Measurements from ENCODE around the gene LIMCH1.
"Not testable (repeated sequence)": the region's sequence is repeated elsewhere in the genome, so short reads cannot be mapped to it uniquely, and the experiment has no call there.

LIMCH1 gene

DNA sequence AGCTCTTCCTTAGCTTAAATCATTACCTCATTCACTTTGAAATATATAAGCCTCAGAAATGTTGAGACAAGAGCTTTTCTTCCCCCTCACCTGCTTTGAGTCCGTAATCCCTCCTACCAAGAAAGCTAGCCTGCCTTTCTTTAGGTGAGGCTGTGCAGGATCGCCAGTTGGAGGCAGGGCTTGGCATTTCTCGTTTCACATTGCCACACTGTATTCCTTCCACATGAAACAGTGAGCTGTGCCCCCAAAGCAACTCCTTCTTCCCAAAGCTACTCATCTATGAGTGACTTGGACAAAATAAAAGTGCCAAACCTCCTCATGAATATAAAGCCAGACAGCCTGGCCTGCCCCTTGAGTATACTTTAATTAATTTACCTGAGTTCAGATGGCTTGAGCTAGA lies 86.8 kb downstream of the LIMCH1 start:
- H3K4me1 Mint-ChIP-seq, result no peaks in the 10 kb centered on the region
- H3K27ac Mint-ChIP-seq, result no peak overlapping the region

DNA sequence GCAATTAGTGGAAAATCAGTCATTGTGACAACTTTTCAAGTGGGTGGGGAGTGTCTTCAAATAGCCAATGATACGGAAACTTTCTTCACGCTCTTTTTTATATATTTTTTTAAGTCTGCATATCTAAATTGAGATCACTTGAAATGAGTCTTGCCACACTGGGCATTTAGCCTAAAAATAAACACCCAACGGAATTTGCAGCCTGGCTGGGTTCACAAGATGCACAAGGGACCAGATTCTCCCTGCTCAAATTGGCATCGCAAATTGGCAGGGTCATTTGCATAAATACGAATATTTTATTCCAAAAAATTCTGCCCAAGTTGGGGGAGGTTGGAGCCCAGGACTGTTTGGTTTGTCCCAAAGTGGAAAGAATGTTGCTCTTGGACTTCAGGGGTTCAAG lies 87.6 kb downstream of the LIMCH1 start:
- no peaks in the 10 kb centered on the region for H3K9me3 Mint-ChIP-seq
- no peak for DNase-seq (ENCODE audit: low spot score in 2 of 2)
- no peak overlapping the region for H3K4me3 Mint-ChIP-seq
- no peaks in the 10 kb centered on the region for H3K4me1 Mint-ChIP-seq
- no peak for ATAC-seq
- no peaks in the 10 kb centered on the region for H3K36me3 Mint-ChIP-seq
- no peak overlapping the region for H3K27ac Mint-ChIP-seq

More for the DNA sequence above, 86.8 kb downstream of the LIMCH1 start:
- Mint-ChIP-seq H3K36me3 (no peaks in the 10 kb centered on the region), H3K4me3 (no peak overlapping the region), H3K9me3 (no peaks in the 10 kb centered on the region)
- ATAC-seq (no peak), DNase-seq (ENCODE audit: low spot score in 2 of 2) (no peak)

DNA sequence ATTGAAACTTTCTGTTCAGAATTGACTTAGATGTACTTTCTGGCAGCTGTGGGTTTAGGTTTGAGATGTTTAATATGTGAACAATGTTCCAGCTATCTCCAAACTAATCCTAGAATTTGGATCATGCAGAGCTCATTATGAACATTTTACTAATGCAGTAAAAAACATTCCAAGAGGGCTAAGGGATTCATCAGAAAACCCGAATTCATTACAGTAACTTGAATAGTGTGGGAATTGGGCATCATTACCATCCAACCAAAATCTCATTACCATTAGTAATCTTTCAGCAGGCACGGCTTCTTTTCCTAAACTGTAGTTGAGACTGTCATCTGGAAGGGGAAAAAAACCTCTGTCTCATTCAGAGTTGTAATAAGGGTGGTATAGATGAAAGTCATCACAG lies 91.0 kb downstream of the LIMCH1 start:
- H3K27ac Mint-ChIP-seq, result no peak overlapping the region
- no peaks in the 10 kb centered on the region for H3K9me3 Mint-ChIP-seq
- no peaks in the 10 kb centered on the region for H3K4me1 Mint-ChIP-seq
- no peak overlapping the region for H3K4me3 Mint-ChIP-seq
- H3K36me3 Mint-ChIP-seq, result no peaks in the 10 kb centered on the region
- DNase-seq (ENCODE audit: low spot score in 2 of 2) (no peak), ATAC-seq (no peak)

DNA sequence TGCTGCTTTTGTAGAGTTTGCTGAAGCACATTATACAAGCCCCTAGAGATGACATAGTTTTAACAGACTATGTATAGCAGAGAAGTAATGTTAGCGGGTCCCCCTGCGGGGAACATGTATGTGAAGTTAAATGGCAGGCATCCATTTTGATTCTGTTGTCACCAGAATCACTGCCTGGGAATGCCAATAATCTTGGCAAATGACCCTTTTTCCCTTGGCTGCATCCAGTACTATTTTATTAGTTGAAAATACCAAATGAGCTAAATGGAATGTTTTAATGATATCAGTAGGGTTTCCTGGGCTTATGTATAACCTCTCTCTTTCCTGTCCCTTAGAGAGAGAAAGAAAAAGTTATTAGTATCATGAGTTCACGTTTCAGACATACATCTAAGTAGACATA lies 93.6 kb downstream of the LIMCH1 start:
- H3K4me1 Mint-ChIP-seq, result no peaks in the 10 kb centered on the region
- no peak overlapping the region for H3K4me3 Mint-ChIP-seq
- no peaks in the 10 kb centered on the region for H3K36me3 Mint-ChIP-seq
- H3K27ac Mint-ChIP-seq, result no peak overlapping the region
- ATAC-seq (no peak), DNase-seq (ENCODE audit: low spot score in 2 of 2) (no peak)
- no peaks in the 10 kb centered on the region for H3K9me3 Mint-ChIP-seq

- Mint-ChIP-seq H3K9me3 (no peaks in the 10 kb centered on the region), H3K4me1 (no peaks in the 10 kb centered on the region), H3K36me3 (no peaks in the 10 kb centered on the region), H3K4me3 (no peak overlapping the region), H3K27ac (no peak overlapping the region)
- ATAC-seq (no peak), DNase-seq (ENCODE audit: low spot score in 2 of 2) (no peak)
These were observed 94.6 kb downstream of the LIMCH1 start for GRCh38 chr4:41632481-41633073.

GRCh38 chr4:41633321-41633720 lies 95.4 kb downstream of the LIMCH1 start:
- no peak for DNase-seq (ENCODE audit: low spot score in 2 of 2)
- Mint-ChIP-seq H3K9me3 (no peaks in the 10 kb centered on the region), H3K27ac (no peak overlapping the region), H3K36me3 (no peaks in the 10 kb centered on the region), H3K4me3 (no peak overlapping the region), H3K4me1 (no peaks in the 10 kb centered on the region)
- ATAC-seq, result no peak

DNA sequence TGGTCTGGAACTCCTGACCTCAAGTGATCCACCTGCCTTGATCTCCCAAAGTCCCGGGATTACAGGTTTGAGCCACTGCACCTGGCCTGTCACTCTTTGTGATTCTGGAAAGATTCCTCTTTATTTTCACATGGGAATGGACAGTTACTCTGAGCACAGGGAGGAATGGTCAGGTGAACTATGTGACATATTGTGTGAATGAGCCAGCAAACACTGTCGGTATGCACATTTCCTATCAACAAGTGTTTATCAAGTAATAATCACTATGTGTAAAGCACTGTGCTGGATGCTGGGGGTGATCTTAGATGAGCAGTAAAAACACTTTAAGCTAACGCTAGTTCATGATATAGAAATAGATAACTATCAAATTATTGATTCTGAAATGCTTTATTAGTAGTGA lies 97.5 kb downstream of the LIMCH1 start:
- H3K4me1 Mint-ChIP-seq, result no peaks in the 10 kb centered on the region
- no peak for DNase-seq (ENCODE audit: low spot score in 2 of 2)
- no peak for ATAC-seq
- no peak overlapping the region for H3K4me3 Mint-ChIP-seq
- no peaks in the 10 kb centered on the region for H3K9me3 Mint-ChIP-seq
- H3K27ac Mint-ChIP-seq, result no peak overlapping the region
- no peaks in the 10 kb centered on the region for H3K36me3 Mint-ChIP-seq

DNA sequence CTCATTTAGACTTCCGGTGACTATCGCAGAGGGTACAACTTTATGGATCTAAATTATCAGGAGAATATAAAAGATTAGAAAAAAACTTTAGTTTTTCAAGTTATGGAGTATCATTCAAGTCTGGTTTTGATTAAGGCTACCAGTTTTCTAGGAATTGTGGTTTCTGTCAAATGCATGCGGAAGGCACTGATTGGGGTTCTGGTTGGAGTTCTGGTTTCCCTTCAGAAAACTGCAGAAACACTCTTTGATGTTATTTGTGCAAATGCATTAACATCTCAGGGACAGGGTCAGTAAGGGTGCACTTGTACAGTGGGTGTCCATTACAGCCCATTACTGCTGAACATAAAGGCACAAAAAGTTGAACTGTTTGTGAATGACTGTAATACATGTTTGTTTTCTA lies 100.2 kb downstream of the LIMCH1 start:
- Mint-ChIP-seq H3K9me3 (no peaks in the 10 kb centered on the region), H3K36me3 (no peaks in the 10 kb centered on the region), H3K4me3 (no peak overlapping the region), H3K4me1 (no peaks in the 10 kb centered on the region), H3K27ac (no peak overlapping the region)
- no peak for DNase-seq (ENCODE audit: low spot score in 2 of 2)
- ATAC-seq, result no peak

- Mint-ChIP-seq H3K27ac (no peak overlapping the region), H3K9me3 (no peaks in the 10 kb centered on the region), H3K4me1 (no peaks in the 10 kb centered on the region), H3K36me3 (no peaks in the 10 kb centered on the region), H3K4me3 (no peak overlapping the region)
- no peak for ATAC-seq
- no peak for DNase-seq (ENCODE audit: low spot score in 2 of 2)
These were observed 100.9 kb downstream of the LIMCH1 start for GRCh38 chr4:41638866-41639265.

- no peak overlapping the region for H3K4me3 Mint-ChIP-seq
- H3K36me3 Mint-ChIP-seq, result no peaks in the 10 kb centered on the region
These were observed 101.3 kb downstream of the LIMCH1 start for GRCh38 chr4:41639291-41639690.

GRCh38 chr4:41640906-41641305 lies 102.9 kb downstream of the LIMCH1 start:
- Mint-ChIP-seq H3K4me3 (no peak overlapping the region), H3K36me3 (no peaks in the 10 kb centered on the region), H3K27ac (no peak overlapping the region), H3K4me1 (no peaks in the 10 kb centered on the region), H3K9me3 (no peaks in the 10 kb centered on the region)
- DNase-seq (ENCODE audit: low spot score in 2 of 2), result no peak
- ATAC-seq, result no peak

More at GRCh38 chr4:41639291-41639690, 101.3 kb downstream of the LIMCH1 start:
- Mint-ChIP-seq H3K4me1 (no peaks in the 10 kb centered on the region), H3K9me3 (no peaks in the 10 kb centered on the region), H3K27ac (no peak overlapping the region)
- DNase-seq (ENCODE audit: low spot score in 2 of 2) (no peak), ATAC-seq (no peak)

DNA sequence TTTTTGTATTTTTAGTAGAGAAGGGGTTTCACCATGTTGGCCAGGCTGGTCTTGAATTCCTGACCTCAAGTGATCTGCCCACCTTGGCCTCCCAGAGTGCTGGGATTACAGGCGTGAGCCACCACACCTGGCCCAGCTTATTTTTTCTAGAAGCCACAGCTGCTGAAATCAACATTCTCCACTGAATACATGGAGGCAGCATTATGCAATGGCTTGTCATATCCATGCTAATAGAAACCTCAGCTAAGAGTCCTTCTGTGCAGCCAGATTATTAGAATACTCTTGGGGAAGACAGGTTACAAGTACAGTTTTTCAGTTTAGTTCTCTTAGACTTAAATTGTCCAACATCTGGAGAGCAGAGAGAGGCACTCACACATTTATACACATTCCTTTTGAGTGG lies 104.8 kb downstream of the LIMCH1 start:
- not testable (repeated sequence) for H3K4me3 Mint-ChIP-seq; ATAC-seq; H3K4me1 Mint-ChIP-seq; H3K36me3 Mint-ChIP-seq; DNase-seq (ENCODE audit: low spot score in 2 of 2); H3K9me3 Mint-ChIP-seq; H3K27ac Mint-ChIP-seq

DNA sequence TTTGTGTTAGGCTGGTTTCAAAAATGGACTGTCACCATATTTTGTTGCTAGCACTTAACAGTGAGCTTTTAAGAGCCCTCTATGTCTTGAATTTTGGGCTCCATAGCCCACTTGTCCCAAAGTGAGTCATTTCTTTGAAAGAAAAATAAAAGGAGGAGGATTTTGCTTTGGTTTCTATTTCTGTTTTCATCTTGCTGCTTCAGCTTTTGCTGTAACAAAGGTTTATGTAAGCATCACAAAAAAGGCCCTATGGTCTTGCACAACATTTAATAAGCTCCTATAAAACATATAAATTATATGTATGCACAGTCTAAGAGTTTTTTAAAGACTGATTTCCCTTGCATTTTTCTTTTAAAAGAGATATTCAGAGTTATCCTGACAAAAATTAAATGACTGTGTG lies 105.4 kb downstream of the LIMCH1 start:
- no peak overlapping the region for H3K27ac Mint-ChIP-seq
- H3K4me3 Mint-ChIP-seq, result no peak overlapping the region
- no peaks in the 10 kb centered on the region for H3K9me3 Mint-ChIP-seq
- no peaks in the 10 kb centered on the region for H3K36me3 Mint-ChIP-seq
- no peaks in the 10 kb centered on the region for H3K4me1 Mint-ChIP-seq
- ATAC-seq (no peak), DNase-seq (ENCODE audit: low spot score in 2 of 2) (no peak)

GRCh38 chr4:41644288-41644914 lies 106.4 kb downstream of the LIMCH1 start:
- no peak for ATAC-seq
- no peaks in the 10 kb centered on the region for H3K36me3 Mint-ChIP-seq

GRCh38 chr4:41644915-41645295 lies 106.9 kb downstream of the LIMCH1 start:
- DNase-seq (ENCODE audit: low spot score in 2 of 2), result no peak
- Mint-ChIP-seq H3K4me3 (no peak overlapping the region), H3K36me3 (no peaks in the 10 kb centered on the region), H3K27ac (no peak overlapping the region), H3K4me1 (no peaks in the 10 kb centered on the region), H3K9me3 (no peaks in the 10 kb centered on the region)
- no peak for ATAC-seq

More at GRCh38 chr4:41644288-41644914, 106.4 kb downstream of the LIMCH1 start:
- Mint-ChIP-seq H3K27ac (no peak overlapping the region), H3K9me3 (no peaks in the 10 kb centered on the region), H3K4me3 (no peak overlapping the region), H3K4me1 (no peaks in the 10 kb centered on the region)
- DNase-seq (ENCODE audit: low spot score in 2 of 2), result no peak

DNA sequence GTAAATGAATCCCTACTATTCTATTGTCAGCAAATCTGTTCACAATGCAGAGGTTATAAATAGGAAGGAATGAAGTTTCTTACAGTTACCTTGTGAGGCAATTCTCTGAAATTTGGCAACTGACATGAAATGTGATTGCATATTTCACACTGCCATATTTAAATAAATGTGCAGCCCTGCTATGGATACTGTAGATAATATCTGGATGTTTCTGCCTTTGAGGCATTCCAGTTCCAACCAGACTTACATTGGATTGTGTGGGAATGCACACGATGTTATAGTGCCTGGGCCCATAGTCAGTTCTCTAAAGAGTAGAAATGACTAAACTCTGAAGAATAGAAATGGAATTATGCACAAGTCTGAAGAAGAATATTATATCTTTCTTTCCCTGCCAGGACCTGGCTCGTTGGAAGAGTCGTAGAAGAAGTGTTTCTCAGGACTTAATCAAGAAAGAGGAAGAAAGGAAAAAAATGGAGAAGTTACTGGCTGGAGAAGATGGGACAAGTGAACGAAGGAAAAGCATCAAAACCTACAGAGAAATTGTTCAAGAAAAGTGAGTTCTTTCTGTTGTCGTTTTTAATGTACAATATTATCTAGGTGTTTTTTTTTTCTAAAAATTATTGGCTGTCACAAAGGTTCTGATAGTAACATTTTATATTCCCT lies 107.9 kb downstream of the LIMCH1 start:
- Mint-ChIP-seq H3K27ac (no peak overlapping the region), H3K4me3 (no peak overlapping the region), H3K9me3 (no peaks in the 10 kb centered on the region), H3K36me3 (no peaks in the 10 kb centered on the region), H3K4me1 (no peaks in the 10 kb centered on the region)
- no peak for ATAC-seq
- DNase-seq (ENCODE audit: low spot score in 2 of 2), result no peak

Data from stimulated activated effector memory CD8-positive, alpha-beta T cell treated with anti-CD3 and anti-CD28 coated beads, Interleukin-12 subunit alpha, Interleukin-12 subunit beta, amount 100 ng/mL, for 72 hours (primary cell).